Activated CD4-positive, CD25-positive, alpha-beta regulatory T cell treated with anti-CD3 and anti-CD28 coated beads, Interleukin-2, amount 50 U/mL, for 24 hours (primary cell): Measurements from ENCODE around the gene MAGI3.
"Not testable (repeated sequence)": the region's sequence is repeated elsewhere in the genome, so short reads cannot be mapped to it uniquely, and the experiment has no call there.

Experiments
- ATAC-seq, 2 donors: fragments of 150-1000 bp; cut with Tn5 transposase; one replicate each; pipeline ENCODE4 v1.10.0; 2021; ENCODE audit warnings: mild to moderate bottlenecking in 1 of 2, moderate library complexity in 1 of 2

The MAGI3 gene

GRCh38 chr1:113517983-113518382, 127.7 kb downstream of the MAGI3 start:
- no peak for ATAC-seq

- no peak for ATAC-seq
Observed at GRCh38 chr1:113519556-113519955, 129.2 kb downstream of the MAGI3 start.

GRCh38 chr1:113530021-113530420, 139.7 kb downstream of the MAGI3 start:
- ATAC-seq, result no peak

- ATAC-seq, result no peak
Observed at GRCh38 chr1:113531321-113531720, 141.0 kb downstream of the MAGI3 start.

- ATAC-seq, result no peak
Observed at GRCh38 chr1:113533061-113533460, 142.7 kb downstream of the MAGI3 start.

- ATAC-seq, result no peak
Observed at GRCh38 chr1:113534130-113534817, 144.0 kb downstream of the MAGI3 start.

- ATAC-seq, result no peak
Observed at GRCh38 chr1:113534875-113535274, 144.6 kb downstream of the MAGI3 start.

- ATAC-seq, result no peak
Observed at GRCh38 chr1:113536182-113536780, 146.0 kb downstream of the MAGI3 start.

- no peak for ATAC-seq
Observed at GRCh38 chr1:113538225-113538624, 147.9 kb downstream of the MAGI3 start.

GRCh38 chr1:113540335-113540734, 150.0 kb downstream of the MAGI3 start:
- no peak for ATAC-seq

- no peak for ATAC-seq
Observed at GRCh38 chr1:113541106-113541505, 150.8 kb downstream of the MAGI3 start.

- ATAC-seq, result no peak
Observed at GRCh38 chr1:113542221-113542701, 151.9 kb downstream of the MAGI3 start.

- no peak for ATAC-seq
Observed at GRCh38 chr1:113543110-113543509, 152.8 kb downstream of the MAGI3 start.

- no peak for ATAC-seq
Observed at GRCh38 chr1:113545210-113545609, 154.9 kb downstream of the MAGI3 start.

GRCh38 chr1:113545626-113546025, 155.3 kb downstream of the MAGI3 start:
- no peak for ATAC-seq

- no peak for ATAC-seq
Observed at GRCh38 chr1:113551728-113552127, 161.4 kb downstream of the MAGI3 start.

- no peak for ATAC-seq
Observed at GRCh38 chr1:113552244-113552643, 161.9 kb downstream of the MAGI3 start.

GRCh38 chr1:113557187-113557586, 166.9 kb downstream of the MAGI3 start:
- ATAC-seq, result no peak

GRCh38 chr1:113565621-113566020, 175.3 kb downstream of the MAGI3 start:
- no peak for ATAC-seq

GRCh38 chr1:113567427-113567826, 177.1 kb downstream of the MAGI3 start:
- no peak for ATAC-seq

GRCh38 chr1:113575744-113576260, 185.5 kb downstream of the MAGI3 start:
- not testable (repeated sequence) for ATAC-seq

GRCh38 chr1:113576271-113576670, 186.0 kb downstream of the MAGI3 start:
- no peak for ATAC-seq

- ATAC-seq, result no peak
Observed at GRCh38 chr1:113579256-113580018, 189.1 kb downstream of the MAGI3 start.

- no peak for ATAC-seq
Observed at GRCh38 chr1:113581323-113581722, 191.0 kb downstream of the MAGI3 start.
